Cardiac muscle cell (in vitro differentiated cells and primary cell): ENCODE results near the gene TMEM50B. TPM values are rescaled to one million over a fixed set of nuclear protein-coding genes. Genes with fewer than 3 reads are reported as not detected.

Source experiments
- DNase-seq, 2 donors: peaks; one replicate each; pipeline versions ENCODE4 v3.0.0 to v3.0.0-alpha.2; 2010 to 2017; ENCODE audit warnings: low read depth in 1 of 2, low spot score in 1 of 2
- H3K27ac ChIP-seq: fragments of 200-600 bp; sonication (generic); 2 replicates; pipeline ENCODE4 v1.5.1; 2016
- H3K27me3 ChIP-seq: fragments of 200-600 bp; sonication (generic); 2 replicates; pipeline ENCODE4 v1.6.0; 2016; ENCODE audit warnings: control low read depth
- H3K36me3 ChIP-seq: fragments of 200-600 bp; sonication (generic); 2 replicates; pipeline ENCODE4 v1.5.1; 2016; ENCODE audit warnings: control low read depth
- H3K4me1 ChIP-seq: fragments of 200-600 bp; sonication (generic); 2 replicates; pipeline ENCODE4 v1.8.1; 2017; ENCODE audit warnings: low read depth, mild to moderate bottlenecking, mixed run types
- H3K4me3 ChIP-seq: fragments of 200-600 bp; sonication (generic); 2 replicates; pipeline ENCODE4 v1.5.1; 2016; ENCODE audit warnings: mild to moderate bottlenecking
- H3K9me3 ChIP-seq: fragments of 200-600 bp; sonication (generic); 2 replicates; pipeline ENCODE4 v1.5.1; 2017; ENCODE audit warnings: low read depth, mild to moderate bottlenecking, control low read depth
- CTCF ChIP-seq: IDR thresholded peaks from 2 replicates; pipeline ENCODE4 v1.5.1; 2012; ENCODE audit warnings: low read depth, mild to moderate bottlenecking, low read length
- polyA plus RNA-seq: library from polyadenylated mRNA; unstranded; fragments of >200 nt; fragmentation: Nextera tagmentation; extraction: Ambion mirVana; gene quantifications from 2 replicates; pipeline ENCODE4 v1.2.1, GENCODE V29; 2016
- total RNA-seq: library from RNA; depleted of rRNA; stranded (reverse); fragments of >200 nt; gene quantifications from 2 replicates; pipeline ENCODE4 v1.2.3, GENCODE V29; 2016

The TMEM50B gene
- total and polyA plus RNA-seq, 2 experiments from 2014 or later = 50.2 to 138 TPM

- DNase-seq = no peak
- Histone ChIP-seq H3K4me1 (no peaks in the 10 kb centered on the region), H3K27ac (no peak overlapping the region), H3K36me3 (peaks cover 54% of the 10 kb centered on the region), H3K27me3 (no peaks in the 10 kb centered on the region), H3K9me3 (no peaks in the 10 kb centered on the region), H3K4me3 (no peak overlapping the region)
- TF ChIP-seq CTCF = no peak
These were observed 52.7 kb downstream of the TMEM50B start for GRCh38 chr21:33427051-33427450.

- H3K27ac ChIP-seq = no peak overlapping the region
- H3K4me1 ChIP-seq = no peaks in the 10 kb centered on the region
- H3K27me3 ChIP-seq = no peaks in the 10 kb centered on the region
- DNase-seq = no peak
- no peak overlapping the region for H3K4me3 ChIP-seq
- H3K9me3 ChIP-seq = no peaks in the 10 kb centered on the region
- no peak for TF ChIP-seq CTCF
- H3K36me3 ChIP-seq = peaks cover 49% of the 10 kb centered on the region
These were observed 53.9 kb downstream of the TMEM50B start for GRCh38 chr21:33425825-33426224.

- Histone ChIP-seq H3K4me3 (no peak overlapping the region), H3K36me3 (peaks cover 42% of the 10 kb centered on the region), H3K27ac (no peak overlapping the region), H3K4me1 (no peaks in the 10 kb centered on the region), H3K9me3 (no peaks in the 10 kb centered on the region), H3K27me3 (no peaks in the 10 kb centered on the region)
- no peak for DNase-seq
- TF ChIP-seq CTCF = no peak
These were observed 55.6 kb downstream of the TMEM50B start for GRCh38 chr21:33424214-33424613.

GRCh38 chr21:33421713-33422393, 57.9 kb downstream of the TMEM50B start:
- Histone ChIP-seq H3K4me3 (no peak overlapping the region), H3K27me3 (no peaks in the 10 kb centered on the region), H3K36me3 (peaks cover 37% of the 10 kb centered on the region), H3K9me3 (no peaks in the 10 kb centered on the region), H3K27ac (no peak overlapping the region), H3K4me1 (no peaks in the 10 kb centered on the region)
- no peak for TF ChIP-seq CTCF
- no peak for DNase-seq

- no peaks in the 10 kb centered on the region for H3K4me1 ChIP-seq
- no peak overlapping the region for H3K27ac ChIP-seq
- no peak for TF ChIP-seq CTCF
- H3K27me3 ChIP-seq = no peaks in the 10 kb centered on the region
- no peaks in the 10 kb centered on the region for H3K9me3 ChIP-seq
- peak in 1 of 2 donors; percentile 72 for DNase-seq
- no peak overlapping the region for H3K4me3 ChIP-seq
- peaks cover 30% of the 10 kb centered on the region for H3K36me3 ChIP-seq
These were observed 60.1 kb downstream of the TMEM50B start for GRCh38 chr21:33419538-33420123.
